Measurements from ENCODE around the gene ACR.

DNA sequence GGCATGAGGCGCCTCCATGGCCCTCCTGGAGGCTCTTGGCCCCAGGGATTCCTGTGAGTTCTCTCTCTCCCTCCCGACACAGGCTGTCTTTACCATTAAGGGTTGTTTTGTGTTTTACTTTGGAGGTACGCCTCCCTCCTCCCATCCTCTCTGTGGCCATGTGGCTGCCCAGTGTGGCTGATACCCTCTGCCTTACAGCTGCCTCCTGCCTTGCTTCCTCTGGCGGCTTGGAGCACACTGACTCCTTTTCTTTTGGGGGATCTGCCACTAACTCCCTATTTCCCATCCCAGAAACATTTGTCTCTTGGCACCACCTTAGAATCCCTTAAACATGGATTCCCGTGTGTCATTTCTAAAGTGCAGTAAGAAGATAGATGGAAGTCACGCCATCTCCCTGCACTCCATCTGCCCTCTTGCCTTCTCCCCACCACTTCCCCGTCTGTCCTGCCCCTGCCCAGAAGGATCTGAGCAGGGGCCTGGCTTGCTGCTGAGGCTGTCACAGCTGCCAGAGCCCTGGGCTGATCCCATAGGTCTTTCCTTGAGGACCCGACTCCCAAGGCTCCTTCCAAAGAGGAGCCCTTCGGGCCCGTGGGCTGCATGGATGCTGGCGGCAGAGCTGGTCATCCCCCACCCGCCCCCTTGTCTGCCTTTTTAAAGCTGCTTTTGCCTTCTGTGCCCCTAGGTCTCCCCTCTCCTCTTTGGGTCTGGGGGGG is 15.1 kb upstream of the ACR start:
- TF ChIP-seq CTCF (IDR thresholded peaks at IDR 0.05) (no peak), POLR2A (IDR thresholded peaks at IDR 0.05) (no peak)

Data from body of pancreas (tissue), 4 donors.